Subcutaneous abdominal adipose tissue (tissue), 5 donors: ENCODE results near the gene RABEP2.

Source experiments
- H3K27ac ChIP-seq: one replicate; pipeline ENCODE4 v1.7.0; 2013; ENCODE audit warnings: low read depth, mild to moderate bottlenecking, inconsistent platforms, low read length, moderate library complexity
- H3K27me3 ChIP-seq, 5 donors: one replicate each; pipeline ENCODE4 v1.7.0; 2013; ENCODE audit warnings: low read length in 5 of 5, inconsistent platforms in 1 of 5; ENCODE audit not compliant: control insufficient read depth in 5 of 5, insufficient read depth in 4 of 5
- H3K36me3 ChIP-seq, 5 donors: one replicate each; pipeline ENCODE4 v1.7.0; 2013; ENCODE audit warnings: low read length in 5 of 5; ENCODE audit not compliant: control insufficient read depth in 5 of 5, insufficient read depth in 5 of 5
- H3K4me1 ChIP-seq, 5 donors: one replicate each; pipeline ENCODE4 v1.7.0; 2013; ENCODE audit warnings: low read length in 5 of 5, mild to moderate bottlenecking in 3 of 5, moderate library complexity in 1 of 5; ENCODE audit not compliant: control insufficient read depth in 5 of 5, insufficient read depth in 5 of 5
- H3K4me3 ChIP-seq, 5 donors: one replicate each; pipeline ENCODE4 v1.7.0; 2013; ENCODE audit warnings: low read length in 5 of 5, low read depth in 1 of 5
- H3K9ac ChIP-seq, 5 donors: one replicate each; pipeline ENCODE4 v1.7.0; 2013; ENCODE audit warnings: low read length in 5 of 5, mild to moderate bottlenecking in 4 of 5, moderate library complexity in 3 of 5
- H3K9me3 ChIP-seq, 5 donors: one replicate each; pipeline ENCODE4 v1.7.0; 2013; ENCODE audit warnings: low read length in 5 of 5; ENCODE audit not compliant: control insufficient read depth in 5 of 5
- donor health status: healthy.
- donor health status: healthy.
- donor health status: healthy.
- donor health status: healthy.
- donor health status: healthy.

Gene RABEP2

DNA sequence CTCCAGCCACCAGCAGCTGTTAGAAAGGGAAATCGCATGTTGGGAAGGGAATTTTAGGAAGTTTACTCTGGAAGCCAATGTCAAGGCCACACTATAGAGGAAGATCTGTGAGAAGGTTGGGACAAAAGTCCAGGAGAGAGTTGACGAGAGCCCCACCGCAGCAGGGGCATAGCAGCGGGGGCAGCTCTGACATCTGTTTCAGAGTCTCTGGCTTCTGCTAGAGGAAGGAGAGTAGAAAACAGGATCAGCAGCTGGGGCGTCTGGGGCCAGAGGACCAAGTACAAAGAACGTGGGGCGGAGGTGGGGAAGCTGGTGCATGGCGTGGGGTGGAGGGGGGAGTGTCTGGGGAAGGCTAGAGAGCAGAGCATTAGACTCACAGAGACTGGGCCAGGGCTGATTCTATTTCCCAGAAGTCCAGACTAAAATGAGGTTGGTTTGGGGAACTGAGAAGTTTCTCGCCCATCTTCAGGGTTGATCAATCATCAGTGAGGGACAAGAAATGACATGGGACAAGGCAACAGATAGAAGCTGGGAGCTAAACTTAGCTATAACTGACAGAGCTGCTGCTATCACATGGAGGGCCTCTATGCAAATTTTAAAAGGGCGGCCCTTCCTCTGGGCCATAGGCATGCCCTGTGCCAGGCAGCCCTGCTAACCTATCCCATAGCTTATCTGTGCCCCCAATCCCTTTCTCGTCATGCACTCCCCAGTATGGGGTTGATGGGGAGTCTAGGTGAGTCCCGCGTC is 1.2 kb downstream of the RABEP2 start:
- Histone ChIP-seq H3K27ac (no peak overlapping the region), H3K9ac (no peak overlapping the region), H3K36me3 (peaks cover 0 to 15% (median 7%) of the 10 kb centered on the region in 5 donors), H3K9me3 (no peaks in the 10 kb centered on the region), H3K4me1 (peaks cover 2 to 14% (median 14%) of the 10 kb centered on the region in 5 donors), H3K27me3 (no peaks in the 10 kb centered on the region), H3K4me3 (peak overlapping the region in 3 of 5 donors; percentile 79 to 88 (median 88))

DNA sequence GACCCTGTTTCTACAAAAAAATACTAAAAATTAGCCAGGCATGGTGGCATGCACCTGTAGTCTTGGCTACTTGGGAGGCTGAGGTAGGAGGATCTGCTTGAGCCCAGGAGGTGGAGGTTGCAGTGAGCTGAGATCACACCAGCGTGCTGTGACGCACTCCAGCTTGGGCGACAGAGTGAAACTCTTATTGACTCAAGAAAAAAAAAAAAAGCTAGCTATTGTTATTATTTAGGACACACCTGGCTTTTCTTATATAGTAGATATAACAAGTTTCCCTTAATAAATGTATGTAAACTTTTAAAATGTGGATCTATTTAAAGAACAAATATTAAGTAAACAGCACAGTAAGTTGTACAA is 1.8 kb downstream of the RABEP2 start:
- H3K4me3 ChIP-seq, result no peak overlapping the region
- no peak overlapping the region for H3K27ac ChIP-seq
- H3K9me3 ChIP-seq, result no peaks in the 10 kb centered on the region
- no peak overlapping the region for H3K9ac ChIP-seq
- H3K27me3 ChIP-seq, result no peaks in the 10 kb centered on the region
- H3K36me3 ChIP-seq, result peaks cover 0 to 19% (median 9%) of the 10 kb centered on the region in 5 donors
- peaks cover 2 to 14% (median 14%) of the 10 kb centered on the region in 5 donors for H3K4me1 ChIP-seq

DNA sequence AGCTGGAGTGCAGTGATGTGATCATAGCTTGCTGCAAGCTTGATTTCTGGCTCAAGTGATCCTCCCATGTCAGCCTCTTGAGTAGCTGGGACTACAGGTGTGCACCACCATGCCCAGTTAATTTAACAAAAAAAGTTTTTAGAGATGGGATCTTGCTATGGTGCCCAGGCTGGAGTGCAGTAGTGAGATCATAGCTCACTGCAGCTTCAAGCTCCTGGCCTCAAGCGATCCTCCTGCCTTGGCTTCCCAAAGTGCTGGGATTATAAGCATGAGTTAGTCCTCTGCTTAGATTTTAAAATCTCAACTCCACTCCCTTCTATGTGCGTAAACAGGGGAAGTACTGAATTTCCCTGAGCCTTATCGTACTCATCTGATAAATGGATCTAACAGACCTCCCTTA is 6.3 kb downstream of the RABEP2 start:
- Histone ChIP-seq H3K27me3 (no peaks in the 10 kb centered on the region), H3K36me3 (peaks cover 0 to 43% (median 30%) of the 10 kb centered on the region in 5 donors), H3K9ac (no peak overlapping the region), H3K4me1 (no peaks in the 10 kb centered on the region), H3K4me3 (no peak overlapping the region), H3K9me3 (no peaks in the 10 kb centered on the region), H3K27ac (no peak overlapping the region)

DNA sequence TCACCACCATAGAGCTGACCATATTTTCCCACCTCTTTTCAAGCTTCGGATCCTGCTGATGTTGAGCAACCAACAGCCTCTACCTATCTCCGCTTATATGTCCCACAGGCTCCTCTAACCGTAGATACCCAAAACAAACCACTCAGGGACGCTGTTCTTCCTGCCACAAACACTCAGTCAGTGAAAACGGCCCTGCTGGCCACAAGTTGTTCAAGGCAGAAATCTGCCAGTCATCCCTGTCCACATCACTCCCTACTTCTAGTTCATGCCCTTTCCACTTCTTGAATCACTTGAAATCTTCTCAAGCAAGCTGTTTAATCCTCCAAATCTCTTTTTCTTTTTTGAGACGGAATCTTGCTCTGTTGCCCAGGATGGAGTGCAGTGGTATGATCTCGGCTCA is 7.9 kb downstream of the RABEP2 start:
- Histone ChIP-seq H3K36me3 (peaks cover 0 to 56% (median 36%) of the 10 kb centered on the region in 5 donors), H3K27me3 (no peaks in the 10 kb centered on the region), H3K27ac (no peak overlapping the region), H3K9me3 (no peaks in the 10 kb centered on the region), H3K4me3 (no peak overlapping the region), H3K4me1 (no peaks in the 10 kb centered on the region), H3K9ac (no peak overlapping the region)

DNA sequence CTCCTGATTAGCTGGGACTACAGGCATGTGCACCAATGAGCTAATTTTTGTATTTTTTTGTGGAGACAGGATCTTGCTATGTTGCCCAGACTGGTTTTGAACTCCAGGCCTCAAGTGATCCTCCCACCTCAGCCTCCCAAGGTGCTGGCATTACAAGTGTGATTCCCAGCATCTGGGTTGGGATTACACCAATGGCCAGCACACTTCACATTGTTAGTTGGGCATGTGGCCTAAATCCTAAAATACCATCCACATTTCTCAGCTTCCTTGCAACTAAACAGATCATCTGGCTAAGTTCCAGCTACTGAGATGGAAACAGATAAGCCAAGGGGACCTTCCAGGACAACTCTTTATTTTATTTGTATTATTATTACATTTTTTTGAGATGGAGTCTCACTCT is 9.9 kb downstream of the RABEP2 start:
- Histone ChIP-seq H3K27me3 (no peaks in the 10 kb centered on the region), H3K9ac (no peak overlapping the region), H3K4me1 (no peaks in the 10 kb centered on the region), H3K36me3 (peaks cover 0 to 66% (median 44%) of the 10 kb centered on the region in 5 donors), H3K4me3 (no peak overlapping the region), H3K27ac (no peak overlapping the region), H3K9me3 (no peaks in the 10 kb centered on the region)

GRCh38 chr16:28913946-28914724 is 10.9 kb downstream of the RABEP2 start:
- H3K9ac ChIP-seq, result no peak overlapping the region

DNA sequence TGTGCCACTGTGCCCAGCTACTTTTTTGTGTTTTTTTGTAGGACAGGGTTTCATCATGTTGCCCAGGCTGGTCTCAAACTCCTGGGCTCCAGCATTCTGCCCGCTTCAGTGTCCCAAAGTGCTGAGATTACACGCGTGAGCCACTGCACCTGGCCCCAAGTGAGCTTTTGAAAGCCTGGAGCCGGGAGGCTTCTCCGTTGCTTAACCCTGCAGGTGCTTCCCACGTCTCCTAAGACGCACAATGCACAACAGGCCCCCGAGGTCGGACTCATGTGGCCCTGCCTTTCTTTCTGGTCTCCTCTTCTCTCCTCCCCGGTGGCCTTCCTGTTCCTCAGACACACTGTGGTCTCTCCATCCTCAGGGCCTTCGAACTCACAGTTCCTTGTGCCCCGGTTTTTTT is 12.5 kb downstream of the RABEP2 start:
- H3K27ac ChIP-seq, result no peak overlapping the region
- no peaks in the 10 kb centered on the region for H3K27me3 ChIP-seq
- H3K36me3 ChIP-seq, result peaks cover 0 to 55% (median 38%) of the 10 kb centered on the region in 5 donors
- H3K9me3 ChIP-seq, result no peaks in the 10 kb centered on the region
- no peak overlapping the region for H3K9ac ChIP-seq
- no peaks in the 10 kb centered on the region for H3K4me1 ChIP-seq
- no peak overlapping the region for H3K4me3 ChIP-seq

More at GRCh38 chr16:28913946-28914724, 10.9 kb downstream of the RABEP2 start:
- Histone ChIP-seq H3K4me3 (no peak overlapping the region), H3K4me1 (no peaks in the 10 kb centered on the region), H3K27me3 (no peaks in the 10 kb centered on the region), H3K36me3 (peaks cover 0 to 57% (median 38%) of the 10 kb centered on the region in 5 donors), H3K27ac (no peak overlapping the region), H3K9me3 (no peaks in the 10 kb centered on the region)

DNA sequence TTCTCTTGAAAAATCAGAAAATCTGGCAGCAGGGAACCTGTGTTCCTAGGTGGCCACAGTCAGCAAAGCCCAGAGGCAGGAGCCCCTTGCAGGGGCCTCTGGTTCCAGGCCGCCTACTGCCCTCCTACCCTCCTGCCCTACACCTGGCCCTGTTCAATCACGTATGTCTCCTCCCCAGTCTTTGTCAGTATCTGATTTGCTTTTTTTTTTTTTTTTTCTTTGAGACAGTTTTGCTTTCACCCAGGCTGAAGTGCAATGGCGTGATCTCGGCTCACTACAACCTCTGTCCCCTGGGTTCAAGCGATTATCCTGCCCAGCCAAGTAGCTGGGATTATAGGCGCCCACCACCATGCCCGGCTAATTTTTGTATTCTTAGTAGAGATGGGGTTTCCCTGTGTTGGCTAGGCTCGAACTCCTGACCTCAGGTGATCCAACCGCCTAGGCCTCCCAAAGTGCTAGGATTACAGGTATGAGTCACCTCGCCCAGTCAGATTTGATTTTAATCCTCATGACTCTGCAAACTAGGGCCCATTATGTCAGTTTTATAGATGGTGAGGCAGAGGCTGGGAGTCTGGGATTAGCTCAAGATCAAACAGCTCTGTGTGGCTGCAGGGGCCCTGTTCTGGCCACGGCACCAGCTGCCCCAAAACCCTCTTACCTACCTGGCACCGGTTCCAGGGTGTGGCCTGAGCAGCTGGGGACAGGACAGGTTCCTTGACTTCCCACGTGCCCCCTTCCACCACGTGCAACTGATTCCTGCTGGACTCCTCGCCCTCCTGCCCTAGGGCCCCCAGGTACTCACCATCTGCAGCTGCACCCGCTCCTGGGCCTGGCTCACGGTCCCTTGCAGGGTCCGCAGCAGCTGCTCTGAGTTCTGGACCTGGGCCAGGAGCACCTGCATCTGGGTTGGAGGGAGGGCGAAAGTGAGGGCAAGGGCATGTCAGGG is 14.7 kb downstream of the RABEP2 start:
- no peak overlapping the region for H3K4me3 ChIP-seq
- H3K36me3 ChIP-seq, result peaks cover 0 to 53% (median 39%) of the 10 kb centered on the region in 5 donors
- H3K27me3 ChIP-seq, result no peaks in the 10 kb centered on the region
- no peak overlapping the region for H3K27ac ChIP-seq
- H3K9me3 ChIP-seq, result no peaks in the 10 kb centered on the region
- H3K4me1 ChIP-seq, result no peaks in the 10 kb centered on the region
- H3K9ac ChIP-seq, result no peak overlapping the region

DNA sequence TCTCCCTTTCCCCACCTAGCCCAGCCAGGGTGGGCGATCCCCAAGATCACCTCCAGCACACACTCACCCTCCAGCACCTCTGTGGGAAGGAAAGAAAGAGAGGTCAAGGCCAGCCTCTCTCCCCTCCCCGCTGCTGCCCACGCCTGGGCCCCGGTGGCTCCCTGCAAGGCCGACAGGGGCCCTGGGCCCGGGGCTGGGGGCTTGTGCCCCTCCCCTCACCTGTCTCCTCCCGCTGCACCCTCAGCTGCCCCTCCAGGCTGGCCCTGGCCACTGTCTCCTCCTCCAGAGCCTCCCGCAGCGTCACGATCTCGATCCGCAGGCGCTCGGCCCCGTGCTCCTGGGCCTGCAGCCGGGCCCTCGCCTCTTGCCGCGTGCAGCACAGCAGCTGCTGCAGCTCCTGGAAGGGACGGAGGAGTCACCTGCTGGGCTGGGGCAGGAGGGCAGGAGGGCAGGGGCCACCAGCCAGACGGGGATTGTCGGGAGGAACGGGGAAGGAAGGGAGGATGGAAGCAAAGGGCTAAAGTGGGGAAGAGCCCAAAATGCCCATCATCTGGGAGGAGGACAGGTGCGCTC is 19.2 kb downstream of the RABEP2 start:
- Histone ChIP-seq H3K27ac (no peak overlapping the region), H3K4me1 (no peaks in the 10 kb centered on the region), H3K4me3 (no peak overlapping the region), H3K36me3 (peaks cover 0 to 36% (median 28%) of the 10 kb centered on the region in 5 donors), H3K9me3 (no peaks in the 10 kb centered on the region), H3K9ac (no peak overlapping the region), H3K27me3 (no peaks in the 10 kb centered on the region)
